Esophagus squamous epithelium (tissue), 5 donors: Measurements from ENCODE around the gene EOLA1. TPM values are rescaled to one million over a fixed set of nuclear protein-coding genes. Genes with fewer than 3 reads are reported as not detected.
"Not testable (repeated sequence)": the region's sequence is repeated elsewhere in the genome, so short reads cannot be mapped to it uniquely, and the experiment has no call there.

ENCODE experiments used
- DNase-seq: peaks from one replicate; lab custom pipeline; 2025; lab: John Stamatoyannopoulos, UW
- H3K27ac ChIP-seq, 4 donors: fragments of 200-600 bp; sonication (generic); one replicate each; pipeline ENCODE4 v1.5.1; 2016 to 2019; ENCODE audit warnings: mild to moderate bottlenecking in 1 of 4
- H3K27me3 ChIP-seq, 4 donors: fragments of 200-600 bp; sonication (generic); 1 replicate in 3 of 4; 2 replicates in 1 of 4; pipeline versions ENCODE4 v1.5.1 to v1.6.0; 2017 to 2021; ENCODE audit warnings: antibody characterized with exemption in 1 of 4
- H3K36me3 ChIP-seq, 3 donors: fragments of 200-600 bp; sonication (generic); one replicate each; pipeline ENCODE4 v1.5.1; 2016 to 2019
- H3K4me1 ChIP-seq, 3 donors: fragments of 200-600 bp; sonication (generic); one replicate each; pipeline ENCODE4 v1.5.1; 2017 to 2019
- H3K4me3 ChIP-seq, 4 donors: fragments of 200-600 bp; sonication (generic); 1 replicate in 3 of 4; 2 replicates in 1 of 4; pipeline ENCODE4 v1.5.1; 2016 to 2019; ENCODE audit warnings: mild to moderate bottlenecking in 2 of 4, moderate library complexity in 1 of 4
- H3K9me3 ChIP-seq, 3 donors: fragments of 200-600 bp; sonication (generic); one replicate each; pipeline ENCODE4 v1.5.1; 2016 to 2019
- POLR2A ChIP-seq, 4 donors: fragments of 450-650 bp; IDR thresholded peaks; one replicate each; pipeline ENCODE4 v1.6.1; 2017; ENCODE audit warnings: antibody characterized with exemption in 4 of 4, mild to moderate bottlenecking in 4 of 4, moderate library complexity in 3 of 4
- WGBS, 2 donors: methylation state at CpG; one replicate each; pipeline ENCODE4 v1.1.5; 2018; 5-methylcytosine and 5-hydroxymethylcytosine counted together
- intact Hi-C: fragments of 100-400 bp; cut with DNase I; formaldehyde crosslinking; loops from one replicate; pipeline ENCODE4 v1.15.0; 2022
- total RNA-seq, 4 donors: library from RNA; depleted of rRNA; stranded (reverse); fragments of >200 nt; gene quantifications; one replicate each; pipeline ENCODE4 v1.1.0, GENCODE V29; 2016
- TF ChIP-seq, protein P1 (sequence below), 6 experiments: fragments of 450-650 bp in 4 of 6; fragments of 200-600 bp in 2 of 6; sonication (generic) in 2 of 6; IDR thresholded peaks; one replicate each; pipeline ENCODE4 v1.5.1; 2016 to 2019; ENCODE audit warnings: antibody characterized with exemption in 6 of 6, mild to moderate bottlenecking in 4 of 6, moderate library complexity in 4 of 6
- donor health status: DM: yes; HTN: yes; CAD: no.

EOLA1 gene
- total RNA-seq, 4 donors from 2014 or later = 9.0 to 15.1 (median 12.1) TPM

DNA sequence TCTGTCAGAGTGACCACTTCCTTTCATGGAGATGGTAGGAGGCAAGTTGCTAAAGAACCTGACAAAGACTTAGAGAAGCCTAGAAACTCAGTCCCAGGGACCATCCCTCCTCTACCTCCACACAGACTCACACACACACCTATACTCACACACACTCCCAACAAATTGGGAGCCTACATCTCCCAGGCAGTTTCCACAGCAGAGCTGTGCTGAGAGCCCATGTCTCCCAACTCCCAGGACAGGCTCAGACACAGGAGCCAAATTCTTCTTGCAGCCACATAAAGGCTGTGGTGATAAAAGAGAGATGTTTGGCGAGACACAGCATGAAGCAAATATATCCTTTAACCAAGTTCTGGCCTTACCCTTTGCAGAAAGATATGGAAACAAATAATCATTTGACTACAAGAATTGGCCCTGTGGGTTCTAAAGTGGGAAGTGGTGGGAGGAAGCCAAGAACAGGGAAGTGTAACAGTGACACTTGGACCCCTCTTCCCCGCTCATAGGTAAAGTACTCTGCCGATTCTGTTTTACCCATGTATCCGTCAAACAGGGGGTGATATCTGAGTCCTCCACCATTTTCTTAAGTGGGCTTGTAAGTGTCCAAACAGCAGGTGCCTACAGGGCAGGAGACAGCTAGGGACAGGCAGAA is 24.7 kb upstream of the EOLA1 start:
- Histone ChIP-seq H3K27me3 (no peaks in the 10 kb centered on the region), H3K4me3 (no peak overlapping the region), H3K27ac (no peak overlapping the region), H3K9me3 (no peaks in the 10 kb centered on the region), H3K36me3 (no peaks in the 10 kb centered on the region), H3K4me1 (peaks cover 0 to 33% (median 3%) of the 10 kb centered on the region in 3 donors)
- 20 to 69% methylated on average over 4 of the region's 4 CpGs for WGBS, 2 donors
- DNase-seq = no peak
- intact Hi-C loops = no loop called here
- TF ChIP-seq, protein P1, sequence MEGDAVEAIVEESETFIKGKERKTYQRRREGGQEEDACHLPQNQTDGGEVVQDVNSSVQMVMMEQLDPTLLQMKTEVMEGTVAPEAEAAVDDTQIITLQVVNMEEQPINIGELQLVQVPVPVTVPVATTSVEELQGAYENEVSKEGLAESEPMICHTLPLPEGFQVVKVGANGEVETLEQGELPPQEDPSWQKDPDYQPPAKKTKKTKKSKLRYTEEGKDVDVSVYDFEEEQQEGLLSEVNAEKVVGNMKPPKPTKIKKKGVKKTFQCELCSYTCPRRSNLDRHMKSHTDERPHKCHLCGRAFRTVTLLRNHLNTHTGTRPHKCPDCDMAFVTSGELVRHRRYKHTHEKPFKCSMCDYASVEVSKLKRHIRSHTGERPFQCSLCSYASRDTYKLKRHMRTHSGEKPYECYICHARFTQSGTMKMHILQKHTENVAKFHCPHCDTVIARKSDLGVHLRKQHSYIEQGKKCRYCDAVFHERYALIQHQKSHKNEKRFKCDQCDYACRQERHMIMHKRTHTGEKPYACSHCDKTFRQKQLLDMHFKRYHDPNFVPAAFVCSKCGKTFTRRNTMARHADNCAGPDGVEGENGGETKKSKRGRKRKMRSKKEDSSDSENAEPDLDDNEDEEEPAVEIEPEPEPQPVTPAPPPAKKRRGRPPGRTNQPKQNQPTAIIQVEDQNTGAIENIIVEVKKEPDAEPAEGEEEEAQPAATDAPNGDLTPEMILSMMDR (IDR thresholded peaks at IDR 0.05) = no peak
- no peak for TF ChIP-seq POLR2A (IDR thresholded peaks at IDR 0.05)

DNA sequence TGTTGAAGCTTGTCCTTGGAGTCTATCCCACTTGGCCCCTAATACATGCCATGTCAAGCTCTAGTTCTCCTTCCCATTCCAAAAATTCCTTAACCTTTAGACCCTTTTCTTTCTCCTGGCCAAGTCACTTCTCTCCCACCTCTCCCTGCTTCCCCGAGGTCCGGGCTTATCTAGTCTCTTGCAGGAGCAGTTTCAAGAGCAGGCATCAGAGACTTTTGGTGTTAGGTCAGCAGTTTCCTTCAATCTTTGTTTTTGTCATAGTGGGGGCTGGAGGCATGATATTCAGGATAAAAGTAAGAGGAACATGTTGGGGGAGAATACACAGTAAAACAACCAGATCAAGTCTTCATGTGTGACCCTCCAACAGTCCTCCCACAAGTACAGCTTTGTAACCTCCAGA is 24.2 kb upstream of the EOLA1 start:
- intact Hi-C loops = no loop called here
- no peak for DNase-seq
- H3K36me3 ChIP-seq = no peaks in the 10 kb centered on the region
- H3K4me1 ChIP-seq = peaks cover 0 to 28% (median 3%) of the 10 kb centered on the region in 3 donors
- H3K4me3 ChIP-seq = no peak overlapping the region
- H3K27me3 ChIP-seq = no peaks in the 10 kb centered on the region
- no peak for TF ChIP-seq POLR2A (IDR thresholded peaks at IDR 0.05)
- TF ChIP-seq, protein P1 (IDR thresholded peaks at IDR 0.05) = no peak
- 69 to 76% methylated on average over 2 of the region's 2 CpGs for WGBS, 2 donors
- no peak overlapping the region for H3K27ac ChIP-seq
- no peaks in the 10 kb centered on the region for H3K9me3 ChIP-seq

DNA sequence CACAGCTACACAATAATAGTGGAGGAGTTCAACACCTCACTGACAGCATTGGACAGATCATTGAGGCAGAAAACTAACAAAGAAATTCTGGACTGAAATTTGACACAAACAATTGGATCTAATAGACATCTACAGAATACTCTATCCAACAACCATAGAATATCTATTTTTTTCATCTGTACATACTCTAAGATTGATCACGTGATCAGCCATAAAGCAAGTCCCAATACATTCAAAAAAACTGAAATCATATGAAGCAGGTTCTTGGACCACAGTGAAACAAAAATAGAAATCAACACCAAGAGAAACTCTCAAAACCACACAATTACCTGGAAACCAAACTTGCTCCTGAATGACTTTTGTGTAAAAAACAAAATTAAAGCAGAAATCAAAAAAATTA is 23.5 kb upstream of the EOLA1 start:
- Histone ChIP-seq H3K36me3 (no peaks in the 10 kb centered on the region), H3K4me1 (peaks cover 0 to 21% (median 3%) of the 10 kb centered on the region in 3 donors), H3K9me3 (no peaks in the 10 kb centered on the region), H3K4me3 (no peak overlapping the region), H3K27ac (no peak overlapping the region), H3K27me3 (no peaks in the 10 kb centered on the region)
- DNase-seq = no peak
- TF ChIP-seq, protein P1 (IDR thresholded peaks at IDR 0.05) = no peak
- TF ChIP-seq POLR2A (IDR thresholded peaks at IDR 0.05) = no peak
- intact Hi-C loops = no loop called here
- 68 to 100% methylated on average over 1 of the region's 1 CpG for WGBS, 2 donors

DNA sequence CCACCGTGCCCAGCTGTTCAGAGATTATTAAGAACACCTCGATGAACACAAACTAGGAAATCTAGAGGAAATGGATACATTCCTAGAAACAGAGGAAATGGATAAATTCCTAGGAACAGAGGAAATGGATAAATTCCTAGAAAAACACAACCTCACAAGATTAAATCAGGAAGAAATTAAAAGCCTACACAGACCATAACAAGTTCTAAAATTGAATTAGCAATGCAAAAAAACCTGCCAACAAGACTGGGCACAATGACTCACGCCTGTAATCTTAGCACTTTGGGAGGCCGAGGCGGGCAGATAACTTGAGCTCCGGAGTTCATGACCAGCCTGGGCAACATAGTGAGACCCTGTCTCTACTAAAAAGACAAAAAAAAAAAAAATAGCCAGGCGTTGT is 22.6 kb upstream of the EOLA1 start:
- intact Hi-C loops = no loop called here
- H3K4me1 ChIP-seq = peaks cover 0 to 12% (median 0%) of the 10 kb centered on the region in 3 donors

DNA sequence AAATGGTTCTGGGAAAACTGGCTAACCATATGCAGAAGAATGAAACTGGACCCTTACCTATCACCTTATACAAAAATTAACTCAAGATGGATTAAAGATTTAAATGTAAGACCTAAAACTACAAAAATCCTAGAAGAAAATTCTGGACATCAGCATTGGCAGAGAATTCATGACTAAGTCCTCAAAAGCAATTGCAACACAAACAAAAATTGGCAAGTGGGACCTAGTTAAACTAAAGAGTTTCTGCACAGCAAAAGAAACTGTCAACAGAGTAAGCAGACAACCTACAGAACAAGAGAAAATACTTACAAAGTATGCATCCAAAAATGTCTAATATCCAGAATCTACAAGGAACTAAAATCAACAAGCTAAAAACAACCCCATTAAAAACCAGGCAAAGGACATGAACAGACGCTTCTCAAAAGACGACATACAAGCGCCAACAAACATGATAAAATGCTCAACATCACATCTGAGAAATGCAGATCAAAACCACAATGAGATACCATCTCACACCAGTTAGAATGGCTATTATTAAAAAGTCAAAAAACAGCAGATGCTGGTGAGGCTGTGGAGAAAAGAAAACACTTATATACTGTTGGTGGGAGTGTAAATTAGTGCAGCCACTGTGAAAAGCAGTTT is 20.1 kb upstream of the EOLA1 start:
- H3K4me3 ChIP-seq, H3K9me3 ChIP-seq, DNase-seq, H3K27me3 ChIP-seq, H3K36me3 ChIP-seq, H3K27ac ChIP-seq, intact Hi-C loops, H3K4me1 ChIP-seq: not testable (repeated sequence)
- WGBS, 2 donors = 51 to 52% methylated on average over 3 of the region's 3 CpGs

More for the DNA sequence above, 22.6 kb upstream of the EOLA1 start:
- Histone ChIP-seq H3K9me3 (no peaks in the 10 kb centered on the region), H3K27ac (peak overlapping the region in 2 of 4 donors; percentile 1 to 18), H3K4me3 (no peak overlapping the region), H3K36me3 (no peaks in the 10 kb centered on the region), H3K27me3 (no peaks in the 10 kb centered on the region)
- no peak for TF ChIP-seq POLR2A (IDR thresholded peaks at IDR 0.05)
- TF ChIP-seq, protein P1 (IDR thresholded peaks at IDR 0.05) = no peak
- DNase-seq = no peak
- 56 to 63% methylated on average over 3 to 7 of the region's 7 CpGs for WGBS, 2 donors
